HG02759 (cell line): ENCODE results near the gene NID2.

Experiments
- ATAC-seq: cut with Tn5 transposase; IDR thresholded peaks from one replicate; pipeline ENCODE4 v1.9.1; 2021; ENCODE audit warnings: mild to moderate bottlenecking, moderate library complexity; ENCODE audit not compliant: unreplicated experiment

NID2 gene

DNA sequence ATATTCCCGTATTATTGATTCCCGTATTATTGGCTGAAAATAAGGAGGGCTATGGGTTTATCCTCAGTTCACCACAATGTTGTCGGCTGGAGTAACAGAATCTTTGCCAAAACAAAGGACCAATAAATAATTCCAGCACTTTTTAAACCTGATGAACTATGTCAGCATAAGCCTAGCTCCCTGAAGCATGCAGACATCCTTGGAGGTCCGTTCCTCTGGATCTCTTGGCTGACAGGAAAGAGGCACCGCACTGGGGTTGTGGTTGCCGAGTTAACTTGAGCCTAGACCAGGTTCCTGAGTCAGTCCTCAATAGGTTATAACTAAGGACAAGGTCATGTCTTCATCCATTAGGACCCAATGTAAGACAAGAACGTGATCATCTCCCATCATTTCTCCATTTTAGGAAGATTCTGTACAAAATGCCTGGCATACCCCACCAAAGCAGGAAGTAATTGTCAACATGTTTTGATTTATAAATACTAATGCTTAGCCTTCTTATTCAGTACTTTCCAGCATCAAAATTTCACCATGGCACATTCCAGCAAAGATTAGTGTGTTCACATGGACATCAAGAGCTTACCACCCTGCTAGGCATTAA, 36.6 kb downstream of the NID2 start:
- ATAC-seq: no peak

DNA sequence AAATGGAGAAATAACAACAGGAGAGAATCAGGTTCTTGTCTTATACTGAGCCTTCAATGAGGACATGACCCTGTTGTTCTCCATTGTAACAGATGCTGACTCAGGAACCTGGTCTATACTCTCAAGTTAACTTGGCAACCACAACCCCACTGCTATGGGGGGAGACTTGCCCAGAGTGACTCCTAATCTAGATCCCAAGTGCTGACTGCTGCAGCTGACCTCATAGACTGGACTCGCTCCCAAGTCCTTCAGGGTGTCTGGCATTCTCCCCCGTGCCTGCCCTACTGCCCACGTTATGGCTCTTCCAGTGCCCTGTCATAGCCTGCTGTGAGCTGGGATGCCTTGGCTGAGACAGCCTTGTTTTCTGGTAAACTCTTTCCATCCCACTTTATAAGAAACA, 37.1 kb downstream of the NID2 start:
- ATAC-seq: no peak

DNA sequence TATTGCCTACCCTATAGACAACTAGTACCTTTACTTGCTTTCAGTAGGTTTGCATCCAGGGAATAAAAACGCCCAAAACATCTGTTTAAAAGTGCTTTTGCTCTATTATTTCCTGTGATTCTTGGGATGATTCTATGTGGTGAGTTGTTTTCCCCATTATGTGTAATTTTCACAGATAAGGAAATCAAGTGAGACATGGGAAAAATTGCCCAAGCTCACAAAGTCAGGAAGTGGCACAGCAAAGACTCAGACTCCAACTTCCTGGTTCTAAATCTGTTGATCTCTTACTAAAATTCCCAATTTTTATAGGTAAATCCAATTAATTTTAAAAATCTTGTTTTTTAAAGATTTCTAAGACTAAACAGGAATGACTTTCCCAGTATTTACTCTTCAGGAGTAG, 39.0 kb downstream of the NID2 start:
- no peak for ATAC-seq

DNA sequence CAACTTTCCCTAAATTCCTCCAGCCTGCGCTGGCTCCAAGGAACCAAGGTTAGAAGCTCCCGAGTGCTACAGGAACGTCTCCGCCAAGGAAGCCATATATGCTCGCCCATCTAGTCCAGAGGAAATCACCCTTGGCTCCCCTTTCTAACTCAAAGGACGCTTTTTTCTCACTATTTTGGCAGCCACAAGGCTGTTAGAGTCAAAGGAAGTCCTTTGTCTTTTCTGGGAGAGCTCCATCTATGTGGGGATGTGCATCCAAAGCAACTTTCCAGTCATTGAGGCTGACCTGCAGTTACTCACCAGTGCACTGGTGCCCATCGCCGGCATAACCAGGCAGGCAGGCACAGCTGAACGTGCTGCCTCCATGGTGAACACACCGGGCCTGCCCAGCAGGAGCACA, 42.0 kb downstream of the NID2 start:
- no peak for ATAC-seq

DNA sequence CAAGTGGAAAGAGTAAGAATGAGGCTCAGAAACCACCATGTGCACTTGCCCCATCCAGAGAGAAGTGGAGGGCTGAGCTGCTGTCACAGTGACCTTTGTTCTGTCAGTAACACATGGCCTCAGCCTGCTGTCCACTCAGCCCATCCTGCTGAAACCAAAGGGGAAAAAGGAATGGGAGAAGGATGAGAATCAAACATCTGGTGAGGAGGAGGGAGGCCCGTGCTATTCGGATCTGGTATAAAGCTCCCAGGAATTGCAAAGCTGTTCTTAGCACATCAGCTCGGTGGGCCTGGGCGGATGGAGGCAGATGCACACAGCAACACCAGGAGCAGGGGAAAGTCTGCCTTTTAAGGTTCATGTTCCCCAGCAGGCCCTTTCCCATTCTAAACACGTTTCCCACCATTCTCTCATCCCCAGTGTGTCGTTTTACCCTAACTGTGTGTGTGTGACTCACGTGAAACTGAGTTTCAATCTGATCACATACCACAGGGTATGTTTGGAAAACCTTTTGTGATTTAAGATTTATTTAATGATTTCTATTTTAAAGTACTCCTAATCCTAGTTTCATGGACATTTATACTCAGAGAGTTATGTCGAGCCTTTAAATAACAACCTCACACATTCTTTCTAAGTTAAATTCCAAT, 42.7 kb downstream of the NID2 start:
- ATAC-seq: no peak

DNA sequence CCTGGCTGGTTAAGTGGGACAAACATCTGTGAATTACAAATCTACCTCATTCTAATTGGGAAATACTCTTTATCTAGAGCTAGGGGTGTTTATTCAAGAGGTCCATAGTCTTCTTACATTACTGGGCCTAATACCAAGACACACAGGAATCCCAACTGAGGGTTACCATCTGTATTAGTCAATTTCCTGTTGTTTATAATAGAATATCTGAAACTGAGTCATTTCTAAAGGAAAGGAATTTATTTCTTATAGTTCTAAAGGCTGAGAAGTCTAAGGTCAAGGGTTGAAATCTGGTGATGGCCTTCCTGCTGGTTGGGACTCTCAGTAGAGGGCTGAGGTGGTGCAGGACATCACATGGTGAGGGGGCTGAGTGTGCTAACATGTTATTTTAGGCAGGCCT, 43.5 kb downstream of the NID2 start:
- ATAC-seq: no peak

DNA sequence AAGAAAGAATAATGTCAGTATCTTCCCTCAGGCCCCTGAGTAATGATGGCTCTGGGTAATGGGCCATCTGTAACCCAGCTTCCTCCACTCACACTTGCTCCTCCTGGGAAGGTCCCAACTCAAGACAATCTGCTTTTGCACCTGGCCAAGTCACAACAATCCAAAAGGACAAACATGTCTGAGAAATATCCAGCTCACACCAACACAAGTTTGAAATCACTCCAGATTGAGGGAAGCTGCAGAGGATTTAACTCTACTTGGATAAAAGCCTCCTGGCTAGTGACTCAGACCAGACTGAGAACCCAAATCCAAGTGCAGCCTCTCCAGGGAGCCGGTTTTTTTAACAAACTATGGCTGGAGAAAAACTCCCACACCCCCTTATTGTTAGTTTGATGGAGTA, 45.3 kb downstream of the NID2 start:
- ATAC-seq: no peak

DNA sequence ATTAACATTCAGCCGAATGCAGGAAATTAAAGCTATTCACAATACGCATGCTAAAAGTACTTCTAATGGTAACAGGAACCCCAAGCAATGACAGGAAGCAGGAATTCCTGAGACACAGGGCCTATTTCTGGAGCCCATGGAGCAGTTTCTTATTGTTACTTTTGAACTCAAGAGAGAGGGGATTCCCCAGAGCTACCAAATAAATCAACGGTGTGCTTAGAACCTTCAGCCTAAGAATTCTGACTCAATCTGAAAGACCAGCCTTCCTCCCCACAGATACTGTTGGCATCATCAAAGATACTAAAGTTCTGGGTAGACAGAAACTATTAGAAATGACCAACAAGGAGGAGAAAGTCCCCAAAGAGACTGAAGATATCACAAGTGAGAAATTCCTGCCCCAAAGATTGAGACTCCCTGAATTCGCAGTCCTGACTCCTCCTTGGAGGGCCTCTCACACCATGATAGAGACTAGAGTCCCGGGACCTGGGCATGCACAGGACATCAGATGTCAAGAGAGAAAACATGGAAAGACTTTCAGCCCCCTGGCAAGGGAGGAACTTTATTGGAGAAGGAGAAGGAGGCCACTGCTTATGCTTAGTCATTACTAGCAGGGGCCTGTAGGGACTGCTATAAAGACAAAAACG, 46.8 kb downstream of the NID2 start:
- ATAC-seq: peak; percentile 81

DNA sequence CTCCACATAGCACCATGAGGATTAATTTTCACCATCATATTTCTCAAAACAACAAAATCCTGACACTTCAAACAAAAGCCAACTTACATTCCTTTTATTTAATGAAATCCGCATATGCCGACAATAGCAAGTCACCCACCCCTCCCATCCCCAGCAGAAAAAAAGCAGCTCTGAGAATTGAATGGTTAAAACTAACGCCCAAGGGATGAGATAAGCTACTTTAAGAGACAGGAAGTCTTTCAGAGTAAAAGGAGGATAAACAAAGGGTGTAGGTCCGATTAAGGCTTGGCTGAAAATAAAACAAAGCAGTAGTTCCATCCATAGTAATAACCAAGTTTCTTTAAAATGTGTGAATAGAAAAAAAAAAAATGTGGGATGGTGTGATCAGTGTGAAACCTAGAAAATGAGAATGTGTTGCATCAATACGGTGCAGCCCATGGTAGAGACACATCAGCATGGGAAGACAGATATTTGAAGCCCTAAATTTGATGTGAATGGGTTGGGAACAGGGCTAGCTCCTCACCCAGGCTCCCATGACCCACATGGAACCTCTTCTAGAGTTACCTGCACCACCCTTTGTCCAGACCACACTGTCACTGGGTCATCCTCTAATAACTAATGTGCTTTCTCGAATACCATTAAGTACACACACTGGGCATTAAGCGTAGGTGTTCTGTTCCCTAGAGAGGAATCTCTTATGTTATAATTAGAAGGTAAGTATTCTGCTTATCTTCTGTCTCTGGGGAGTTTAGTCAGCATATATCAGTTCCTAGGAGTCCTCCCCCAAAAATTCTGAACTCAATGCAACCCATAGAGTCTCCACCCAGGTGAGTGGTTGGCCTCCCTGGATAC, 47.8 kb downstream of the NID2 start:
- no peak for ATAC-seq

DNA sequence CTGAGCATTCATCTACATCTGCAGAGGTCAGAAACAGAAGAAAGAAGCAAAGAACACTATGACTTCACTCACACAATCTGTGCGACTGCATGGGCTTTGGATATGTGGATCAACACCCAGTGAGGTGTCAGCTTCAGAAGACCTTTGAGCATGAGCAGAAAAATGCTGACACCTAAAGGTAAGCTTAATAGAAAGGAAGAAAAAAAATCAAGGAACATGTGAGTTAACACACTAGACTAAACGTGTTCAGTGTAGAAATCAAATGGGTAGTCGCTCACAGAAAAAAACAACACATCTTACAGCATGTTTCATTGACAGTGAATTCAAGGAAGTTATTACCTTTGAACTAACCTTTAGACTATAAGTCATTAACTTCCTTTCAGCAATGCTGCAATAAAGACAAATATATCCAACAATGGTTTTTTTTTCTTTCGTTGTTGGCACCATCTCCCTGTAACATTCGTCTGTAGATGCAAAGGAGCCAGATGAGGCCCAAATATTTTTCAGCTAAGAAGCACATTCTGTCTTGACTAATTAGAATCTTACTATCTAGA, 48.6 kb downstream of the NID2 start:
- no peak for ATAC-seq

DNA sequence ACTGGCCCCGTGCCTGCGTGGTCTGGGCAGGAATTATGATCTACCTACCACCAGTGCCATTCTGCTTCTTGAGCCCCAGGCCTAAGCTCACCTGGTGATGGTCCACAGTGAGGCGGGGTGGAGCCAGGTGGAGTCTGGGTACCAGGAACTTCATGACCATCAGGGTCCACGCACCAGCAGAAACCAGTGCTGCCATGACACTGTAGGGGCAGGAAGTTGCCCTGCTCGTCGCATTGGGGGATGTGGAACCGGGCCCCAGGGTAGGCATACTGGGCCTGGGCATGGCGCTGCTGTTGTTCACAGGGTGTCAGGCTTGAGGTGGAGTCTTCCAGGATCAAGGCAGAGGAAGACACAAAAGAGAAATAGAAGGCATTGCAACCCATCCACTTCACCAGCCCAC, 49.9 kb downstream of the NID2 start:
- ATAC-seq: no peak

DNA sequence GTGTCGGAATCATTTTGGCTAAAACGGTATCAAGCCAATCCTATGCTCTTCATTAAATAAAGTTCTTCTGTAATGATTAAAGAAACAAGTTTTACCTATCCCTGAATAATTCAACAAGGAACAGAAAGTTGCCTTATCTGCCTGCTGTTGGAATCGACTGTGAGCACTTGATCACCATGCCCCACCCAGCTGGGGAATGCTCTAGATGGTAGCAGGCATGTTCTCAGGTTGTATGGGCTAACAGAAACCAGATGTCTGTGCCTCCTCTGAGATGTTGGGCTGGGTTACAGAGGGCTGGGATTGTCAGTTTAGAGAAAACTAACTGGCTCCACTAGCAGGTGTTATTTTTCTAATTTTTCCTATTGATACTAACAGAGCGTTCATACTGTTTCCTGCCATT, 50.6 kb downstream of the NID2 start:
- ATAC-seq: no peak

DNA sequence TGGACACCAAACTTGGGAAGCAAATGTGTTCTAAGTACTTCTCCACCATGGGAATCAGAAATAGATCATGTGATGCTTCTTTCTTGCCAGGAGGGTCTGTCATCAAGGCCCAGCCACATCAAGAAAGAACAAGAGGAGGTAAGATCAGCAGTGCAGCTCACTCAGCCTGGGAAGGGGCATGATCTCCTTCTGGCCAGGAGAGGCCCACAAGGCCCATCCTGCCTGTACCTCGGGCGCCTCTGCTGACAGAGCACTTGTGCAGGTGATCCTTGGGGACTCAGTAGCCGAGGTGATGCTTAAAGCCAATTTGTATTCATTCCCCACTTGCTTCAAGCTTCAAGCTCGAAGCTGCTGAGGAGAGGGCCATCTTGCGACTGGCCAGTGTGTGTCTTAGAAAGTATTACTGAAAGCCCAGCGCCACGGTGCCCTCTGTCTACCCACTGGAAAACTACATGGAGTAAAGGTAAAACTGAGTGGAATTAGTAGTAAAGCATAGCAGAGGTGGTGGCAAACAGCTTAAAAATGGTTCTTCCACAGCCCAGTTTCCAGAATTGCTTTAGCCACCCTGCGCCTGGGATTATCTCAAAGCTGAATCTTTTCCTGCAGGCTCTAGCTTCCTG, 53.3 kb downstream of the NID2 start:
- no peak for ATAC-seq

DNA sequence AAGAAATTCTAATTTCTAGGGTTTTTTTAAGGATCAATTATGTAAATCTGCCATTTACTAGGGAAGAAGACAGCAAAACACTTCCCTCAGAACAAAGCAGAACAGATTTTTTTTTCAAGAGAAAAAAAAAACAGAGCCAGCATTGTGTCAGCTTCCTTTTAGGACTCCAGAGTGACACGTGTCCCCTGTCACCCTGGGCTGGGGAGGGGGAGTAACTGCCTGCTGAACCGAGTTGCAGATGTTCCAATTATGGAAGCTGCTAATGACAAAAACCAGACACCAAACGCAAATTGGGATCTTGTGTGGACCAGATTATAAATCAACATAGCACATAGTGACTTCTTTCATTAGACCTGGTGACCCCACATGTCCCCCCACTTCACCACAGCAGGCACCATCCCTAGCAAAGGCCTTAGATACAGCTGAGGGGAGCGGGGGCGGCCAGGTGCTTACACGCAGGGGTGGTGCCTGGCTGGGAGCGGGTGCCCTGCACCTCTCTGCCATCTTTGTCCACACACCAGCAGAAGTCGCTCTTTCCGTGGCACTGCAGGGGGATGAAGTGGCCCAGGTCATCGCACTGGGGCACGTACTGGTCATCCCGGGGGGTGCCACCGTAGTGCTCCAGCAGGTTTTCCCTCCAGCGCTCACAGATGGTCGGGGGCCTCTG, 54.1 kb downstream of the NID2 start:
- ATAC-seq: no peak

DNA sequence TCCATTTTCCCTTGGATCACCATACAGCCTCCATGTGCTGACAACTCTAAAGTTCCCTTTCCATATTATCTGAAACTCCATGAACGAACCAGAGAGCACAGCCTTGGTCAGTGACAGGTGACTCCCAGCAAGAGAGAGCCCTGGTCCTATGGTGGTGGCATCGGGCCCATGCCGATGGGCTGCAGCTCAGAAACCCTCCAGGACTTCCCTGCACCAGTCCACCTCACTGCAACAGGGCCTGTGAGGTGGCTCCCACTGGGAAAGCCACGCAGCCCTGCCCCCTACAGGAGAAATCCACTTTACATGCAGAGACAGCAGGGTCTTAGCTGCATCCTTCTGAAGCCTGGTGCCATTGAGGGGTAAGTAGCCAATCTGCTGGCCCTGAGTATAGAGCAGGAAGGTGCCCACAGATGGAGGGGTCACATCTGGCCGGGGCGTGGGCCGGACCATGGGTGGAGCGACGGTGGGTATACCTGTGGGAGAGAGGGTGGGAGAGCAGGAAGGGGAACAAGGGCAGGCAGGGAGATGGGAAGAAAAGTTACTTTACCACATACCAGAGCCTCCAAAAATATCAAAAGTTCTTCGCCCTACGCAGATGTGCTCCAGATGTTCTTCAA, 54.8 kb downstream of the NID2 start:
- no peak for ATAC-seq

DNA sequence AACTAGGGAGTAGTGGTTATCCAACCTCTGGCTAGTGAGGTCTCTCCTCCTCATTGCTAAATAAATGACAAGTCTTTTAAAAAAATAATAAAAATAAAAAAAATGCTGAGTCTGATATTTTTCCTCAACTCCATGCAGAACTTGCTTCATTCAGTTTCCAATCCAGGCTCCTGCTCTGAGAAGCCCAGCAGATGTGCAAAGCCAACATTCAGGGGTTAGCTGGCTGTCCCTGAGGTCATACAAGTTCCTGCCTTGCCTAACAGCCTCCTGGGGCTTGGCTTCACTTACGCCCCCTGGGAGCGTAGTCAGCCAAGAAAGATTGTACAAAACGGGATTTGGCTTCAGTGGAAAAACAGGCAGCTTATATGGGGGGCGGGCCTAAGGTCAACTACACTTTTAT, 56.2 kb downstream of the NID2 start:
- no peak for ATAC-seq

DNA sequence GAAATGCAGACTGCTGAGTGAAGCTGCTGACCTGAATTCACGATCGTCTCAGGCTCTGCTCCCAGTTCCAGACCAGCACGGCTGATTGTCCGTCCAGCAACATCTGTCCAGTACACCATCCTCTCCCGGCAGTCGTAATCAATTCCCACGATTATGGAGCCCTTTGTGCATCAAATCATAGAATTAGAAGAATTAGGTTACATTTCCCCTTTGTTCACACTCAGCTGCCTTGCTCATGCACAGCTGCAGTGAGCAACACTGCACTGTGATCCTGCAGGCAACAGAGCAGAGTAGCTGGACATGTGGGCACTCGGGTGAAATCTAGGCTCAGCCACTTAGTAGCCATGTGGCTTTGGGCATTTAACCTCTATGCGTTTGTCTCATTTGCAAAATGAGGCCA, 57.3 kb downstream of the NID2 start:
- no peak for ATAC-seq

DNA sequence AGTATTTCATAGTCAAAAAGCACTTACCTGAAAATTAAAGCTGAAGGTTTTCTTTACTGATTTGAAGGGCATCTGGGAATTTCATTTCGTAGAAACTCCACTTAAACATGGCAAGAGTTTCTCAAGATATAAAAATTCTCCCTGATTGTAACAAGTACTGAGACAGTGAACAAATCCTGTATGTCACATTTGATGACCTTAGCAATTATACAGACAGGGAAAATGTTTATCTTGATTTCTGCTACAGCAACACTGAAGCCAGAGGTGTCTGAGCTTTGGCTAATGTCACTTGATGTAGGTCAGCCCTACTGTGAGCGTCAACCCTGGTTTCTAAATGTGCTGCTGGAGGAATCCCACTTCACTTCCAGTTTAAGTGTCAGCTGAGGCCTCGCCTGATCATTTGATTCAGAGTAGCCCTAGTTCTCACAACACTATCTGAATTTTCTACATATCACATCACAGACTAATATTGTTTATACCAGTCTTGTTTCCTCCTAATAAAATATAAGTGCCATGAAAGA, 58.6 kb downstream of the NID2 start:
- ATAC-seq: no peak

DNA sequence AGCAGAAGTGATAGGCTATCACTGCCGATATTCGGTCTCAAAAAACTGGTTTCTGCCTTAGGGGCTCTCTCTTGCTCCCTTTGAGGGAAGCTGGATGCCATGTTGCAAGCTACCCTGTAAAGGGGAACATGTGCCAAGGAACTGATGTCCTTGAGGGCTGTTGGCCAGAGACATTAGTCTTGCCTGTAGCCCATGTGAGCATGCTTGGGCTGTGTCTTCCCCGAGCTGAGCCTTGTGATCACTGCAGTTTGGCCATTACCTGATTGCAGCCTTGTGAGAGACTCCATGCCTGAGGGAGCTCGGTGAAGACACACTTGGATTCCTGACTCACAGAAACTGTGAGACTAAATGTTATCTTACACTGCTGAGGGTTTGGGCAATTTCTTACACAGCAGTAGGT, 60.7 kb downstream of the NID2 start:
- ATAC-seq: no peak

DNA sequence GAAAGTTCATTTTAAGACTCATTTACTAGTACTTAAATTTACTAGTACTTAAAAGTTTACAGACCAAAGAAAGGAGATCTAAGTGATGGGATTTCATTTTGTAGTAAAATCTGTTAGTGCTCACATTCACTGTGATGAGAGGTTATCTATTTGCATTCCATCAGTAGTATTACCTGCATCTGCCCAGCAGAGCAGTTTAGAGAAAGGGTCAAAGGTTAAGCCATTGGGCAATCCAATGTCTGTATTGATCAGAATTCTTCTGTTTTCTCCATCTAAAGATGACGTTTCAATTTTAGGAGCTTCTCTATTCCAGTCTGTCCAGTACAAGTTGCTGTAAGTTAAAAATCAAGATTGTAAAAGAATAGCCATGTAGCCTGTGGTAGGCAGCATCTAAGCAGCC, 61.2 kb downstream of the NID2 start:
- no peak for ATAC-seq
